Measurements from ENCODE around the gene RPL13. TPM values are rescaled to one million over a fixed set of nuclear protein-coding genes. Genes with fewer than 3 reads are reported as not detected.

RPL13 gene
- total and polyA plus RNA-seq, 2 of the 13 experiments (the other 11 are each of a cell fraction or from before 2014, with no cell fraction given), result 2,988 to 4,411 TPM

GRCh38 chr16:89581861-89582563 is 21.5 kb downstream of the RPL13 start (continued):
- TF ChIP-seq ZBTB34 (CRISPR knock-in tag; IDR thresholded peaks at IDR 0.05) (no peak), ZNF512 (CRISPR knock-in tag; IDR thresholded peaks at IDR 0.05) (no peak), ZNF3 (CRISPR knock-in tag; IDR thresholded peaks at IDR 0.05) (no peak), SP4 (CRISPR knock-in tag; IDR thresholded peaks at IDR 0.05) (no peak), AFF4 (CRISPR knock-in tag; IDR thresholded peaks at IDR 0.05) (no peak), HMGA1 (CRISPR knock-in tag; conservative IDR thresholded peaks at IDR 0.05) (no peak), DRAP1 (CRISPR knock-in tag; IDR thresholded peaks at IDR 0.05) (peak; percentile 15; the same call in 1 of the 2 replicates), ZNF670 (CRISPR knock-in tag; IDR thresholded peaks at IDR 0.05; ENCODE audit: borderline replicate concordance) (no peak), MATR3 (CRISPR knock-in tag; IDR thresholded peaks at IDR 0.05) (no peak), BCL6 (CRISPR knock-in tag; IDR thresholded peaks at IDR 0.05) (peak; percentile 56), MIXL1 (CRISPR knock-in tag; IDR thresholded peaks at IDR 0.05) (0 out of 2 replicates have a peak, but pooled peaks have one; percentile 29), BHLHE40 (IDR thresholded peaks at IDR 0.05; ENCODE audit: low read length) (peak; percentile 55; the same call in 1 of the 2 replicates), ZNF674 (CRISPR knock-in tag; IDR thresholded peaks at IDR 0.05; ENCODE audit: low read depth) (no peak), HNF4A (CRISPR knock-in tag; IDR thresholded peaks at IDR 0.05) (peak; percentile 44; the same call in 1 of the 2 replicates), KDM5A (IDR thresholded peaks at IDR 0.05; ENCODE audit: borderline replicate concordance, low read length) (no peak), CENPBD1 (CRISPR knock-in tag; IDR thresholded peaks at IDR 0.05; ENCODE audit: borderline replicate concordance, low read depth) (no peak), FOXP1 (IDR thresholded peaks at IDR 0.05) (no peak), FOXP1 (CRISPR knock-in tag; IDR thresholded peaks at IDR 0.05) (peak; percentile 80), NCOA1 (CRISPR knock-in tag; IDR thresholded peaks at IDR 0.05) (no peak), ESRRA (CRISPR knock-in tag; IDR thresholded peaks at IDR 0.05; ENCODE audit: low read depth) (no peak), KDM2A (CRISPR knock-in tag; IDR thresholded peaks at IDR 0.05; ENCODE audit: borderline replicate concordance, low read depth) (no peak; the same call in 1 of the 2 replicates), ZNF605 (CRISPR knock-in tag; IDR thresholded peaks at IDR 0.05) (peak; percentile 25; the same call in 1 of the 2 replicates), WIZ (CRISPR knock-in tag; IDR thresholded peaks at IDR 0.05) (no peak), SYNCRIP (IDR thresholded peaks at IDR 0.05; ENCODE audit: insufficient read depth, low read depth, low read length) (no peak), POGZ (CRISPR knock-in tag; IDR thresholded peaks at IDR 0.05) (0 out of 2 replicates have a peak, but pooled peaks have one; percentile 20)
